Right atrium auricular region (tissue), 2 donors: ENCODE measurements around the gene LRP1B. TPM values are rescaled to one million over a fixed set of nuclear protein-coding genes. Genes with fewer than 3 reads are reported as not detected.
"Not testable (repeated sequence)": the region's sequence is repeated elsewhere in the genome, so short reads cannot be mapped to it uniquely, and the experiment has no call there.

Experiments used
- DNase-seq: peaks from one replicate; pipeline ENCODE4 v3.0.0-alpha.2; 2019; ENCODE audit warnings: low spot score
- H3K27ac ChIP-seq, 2 donors: fragments of 200-600 bp; sonication (generic); 1 replicate in 1 of 2; 2 replicates in 1 of 2; pipeline ENCODE4 v1.5.1; 2016 to 2019
- H3K27me3 ChIP-seq, 2 donors: fragments of 200-600 bp; sonication (generic); one replicate each; pipeline versions ENCODE4 v1.5.1 to v1.6.0; 2017 to 2019
- H3K36me3 ChIP-seq: fragments of 200-600 bp; sonication (generic); one replicate; pipeline ENCODE4 v1.5.1; 2016
- H3K4me1 ChIP-seq, 2 donors: fragments of 200-600 bp; sonication (generic); one replicate each; pipeline versions ENCODE4 v1.5.1 to v1.6.0; 2017 to 2019
- H3K4me3 ChIP-seq, 2 donors: fragments of 200-600 bp; sonication (generic); 1 replicate in 1 of 2; 2 replicates in 1 of 2; pipeline ENCODE4 v1.5.1; 2017 to 2019; ENCODE audit warnings: mild to moderate bottlenecking in 1 of 2, moderate library complexity in 1 of 2
- H3K9me3 ChIP-seq, 2 donors: fragments of 200-600 bp; sonication (generic); one replicate each; pipeline ENCODE4 v1.5.1; 2019
- total RNA-seq, 2 donors: library from RNA; depleted of rRNA; stranded (reverse); fragments of >200 nt; gene quantifications; one replicate each; pipeline ENCODE4 v1.1.0, GENCODE V29; 2016
- TF ChIP-seq, protein P1 (sequence below), 2 donors: fragments of 200-600 bp; sonication (generic); IDR thresholded peaks; one replicate each; pipeline ENCODE4 v1.5.1; 2019; ENCODE audit warnings: antibody characterized with exemption in 2 of 2

The LRP1B gene
- total RNA-seq, 2 donors from 2014 or later: 0.44 to 0.47 TPM

DNA sequence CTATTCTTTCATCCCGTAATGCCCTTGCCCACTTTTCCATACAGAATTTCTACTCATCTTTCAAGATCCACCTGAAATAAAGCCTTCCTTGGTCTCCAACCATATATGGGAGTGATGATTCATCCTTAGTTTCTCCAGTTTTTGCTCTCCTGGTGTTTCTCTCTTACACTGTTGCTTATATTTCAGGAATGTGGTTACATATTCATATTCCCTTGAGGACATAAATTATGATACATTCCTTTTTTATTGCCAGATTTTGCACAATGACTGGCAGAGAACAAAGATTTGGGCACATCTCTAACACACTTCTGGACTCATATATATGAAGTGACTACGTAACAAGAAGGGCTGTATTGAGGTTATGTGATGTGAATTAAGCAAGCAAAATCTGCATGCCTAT is 1777.3 kb downstream of the LRP1B start:
- H3K36me3 ChIP-seq: no peaks in the 10 kb centered on the region
- no peaks in the 10 kb centered on the region for H3K4me1 ChIP-seq
- DNase-seq: no peak
- no peaks in the 10 kb centered on the region for H3K9me3 ChIP-seq
- no peak overlapping the region for H3K27ac ChIP-seq
- no peak overlapping the region for H3K4me3 ChIP-seq
- TF ChIP-seq, protein P1, sequence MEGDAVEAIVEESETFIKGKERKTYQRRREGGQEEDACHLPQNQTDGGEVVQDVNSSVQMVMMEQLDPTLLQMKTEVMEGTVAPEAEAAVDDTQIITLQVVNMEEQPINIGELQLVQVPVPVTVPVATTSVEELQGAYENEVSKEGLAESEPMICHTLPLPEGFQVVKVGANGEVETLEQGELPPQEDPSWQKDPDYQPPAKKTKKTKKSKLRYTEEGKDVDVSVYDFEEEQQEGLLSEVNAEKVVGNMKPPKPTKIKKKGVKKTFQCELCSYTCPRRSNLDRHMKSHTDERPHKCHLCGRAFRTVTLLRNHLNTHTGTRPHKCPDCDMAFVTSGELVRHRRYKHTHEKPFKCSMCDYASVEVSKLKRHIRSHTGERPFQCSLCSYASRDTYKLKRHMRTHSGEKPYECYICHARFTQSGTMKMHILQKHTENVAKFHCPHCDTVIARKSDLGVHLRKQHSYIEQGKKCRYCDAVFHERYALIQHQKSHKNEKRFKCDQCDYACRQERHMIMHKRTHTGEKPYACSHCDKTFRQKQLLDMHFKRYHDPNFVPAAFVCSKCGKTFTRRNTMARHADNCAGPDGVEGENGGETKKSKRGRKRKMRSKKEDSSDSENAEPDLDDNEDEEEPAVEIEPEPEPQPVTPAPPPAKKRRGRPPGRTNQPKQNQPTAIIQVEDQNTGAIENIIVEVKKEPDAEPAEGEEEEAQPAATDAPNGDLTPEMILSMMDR (IDR thresholded peaks at IDR 0.05): no peak
- no peaks in the 10 kb centered on the region for H3K27me3 ChIP-seq

- Histone ChIP-seq H3K4me3 (no peak overlapping the region), H3K27me3 (no peaks in the 10 kb centered on the region), H3K27ac (no peak overlapping the region), H3K9me3 (no peaks in the 10 kb centered on the region), H3K4me1 (no peaks in the 10 kb centered on the region), H3K36me3 (no peaks in the 10 kb centered on the region)
- no peak for DNase-seq
- TF ChIP-seq, protein P1 (IDR thresholded peaks at IDR 0.05): no peak
Observed at GRCh38 chr2:140351692-140352091, 1779.1 kb downstream of the LRP1B start.

DNA sequence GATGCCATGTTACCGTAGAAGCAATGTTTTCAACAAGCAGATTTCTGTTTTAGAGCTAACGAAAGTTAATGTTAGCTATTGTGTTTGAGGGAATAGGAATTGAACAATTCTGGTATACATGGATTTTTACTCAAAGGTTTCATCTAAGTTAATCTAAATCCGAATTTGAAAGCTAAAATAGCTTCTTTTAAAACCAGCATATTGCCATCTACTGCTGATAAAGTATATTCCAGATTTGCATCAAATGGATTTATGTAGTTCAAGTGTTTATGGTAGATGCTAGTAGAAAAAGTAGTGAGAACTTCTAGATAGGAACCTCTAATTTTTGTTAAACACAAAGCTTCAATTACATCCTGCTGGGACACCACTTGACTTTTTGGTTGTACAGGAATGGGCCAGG is 1781.1 kb downstream of the LRP1B start:
- DNase-seq: no peak

GRCh38 chr2:140348826-140349225 is 1782.0 kb downstream of the LRP1B start:
- no peak overlapping the region for H3K27ac ChIP-seq
- no peak overlapping the region for H3K4me3 ChIP-seq
- TF ChIP-seq, protein P1 (IDR thresholded peaks at IDR 0.05): no peak
- H3K27me3 ChIP-seq: no peaks in the 10 kb centered on the region
- H3K36me3 ChIP-seq: no peaks in the 10 kb centered on the region
- H3K9me3 ChIP-seq: no peaks in the 10 kb centered on the region
- DNase-seq: no peak
- no peaks in the 10 kb centered on the region for H3K4me1 ChIP-seq

More for the DNA sequence above, 1781.1 kb downstream of the LRP1B start:
- no peaks in the 10 kb centered on the region for H3K4me1 ChIP-seq
- H3K4me3 ChIP-seq: no peak overlapping the region
- H3K27me3 ChIP-seq: no peaks in the 10 kb centered on the region
- no peak overlapping the region for H3K27ac ChIP-seq
- H3K9me3 ChIP-seq: no peaks in the 10 kb centered on the region
- TF ChIP-seq, protein P1 (IDR thresholded peaks at IDR 0.05): no peak
- no peaks in the 10 kb centered on the region for H3K36me3 ChIP-seq

DNA sequence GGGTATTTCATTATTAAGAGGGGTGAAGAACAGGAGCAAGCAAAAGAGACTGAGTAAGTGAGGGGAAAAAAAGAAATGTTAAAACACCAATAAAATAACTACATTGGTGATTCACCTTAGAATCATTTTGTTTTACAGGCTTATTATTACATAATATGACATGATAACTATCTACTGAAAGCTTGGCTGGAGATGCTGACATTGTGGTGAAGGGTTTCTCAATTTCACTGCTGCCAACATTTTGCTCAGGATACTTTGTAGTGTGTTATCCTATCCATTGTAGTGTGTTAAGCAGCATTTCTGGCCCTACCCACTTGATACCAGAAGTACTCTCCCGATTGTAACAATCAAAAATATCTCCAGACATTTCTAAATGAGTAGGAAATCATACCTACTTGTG is 1786.0 kb downstream of the LRP1B start:
- Histone ChIP-seq H3K9me3 (no peaks in the 10 kb centered on the region), H3K27ac (no peak overlapping the region)

DNA sequence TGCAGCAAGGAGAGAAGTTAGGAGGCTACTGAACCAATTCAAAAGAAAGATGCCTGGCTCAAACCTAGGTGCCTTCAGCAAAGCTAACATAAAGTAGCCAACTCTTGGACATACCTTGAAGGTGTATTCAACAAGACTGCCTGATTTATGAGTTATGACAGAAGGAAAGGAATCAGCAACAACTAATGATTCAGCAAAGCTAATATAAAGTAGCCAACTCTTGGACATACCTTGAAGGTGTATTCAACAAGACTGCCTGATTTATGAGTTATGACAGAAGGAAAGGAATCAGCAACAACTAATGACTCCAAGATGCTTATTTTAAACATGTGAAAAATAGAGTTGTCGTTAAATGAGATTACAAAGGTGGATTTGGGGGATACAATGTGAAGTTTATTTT is 1786.5 kb downstream of the LRP1B start:
- not testable (repeated sequence) for H3K4me3 ChIP-seq, DNase-seq, H3K36me3 ChIP-seq, H3K27ac ChIP-seq, H3K27me3 ChIP-seq, H3K4me1 ChIP-seq, H3K9me3 ChIP-seq

More for the DNA sequence above, 1786.0 kb downstream of the LRP1B start:
- TF ChIP-seq, protein P1 (IDR thresholded peaks at IDR 0.05): no peak
- no peaks in the 10 kb centered on the region for H3K36me3 ChIP-seq
- no peaks in the 10 kb centered on the region for H3K27me3 ChIP-seq
- no peak for DNase-seq
- H3K4me3 ChIP-seq: no peak overlapping the region
- H3K4me1 ChIP-seq: no peaks in the 10 kb centered on the region
